Psoas muscle (tissue), 8 donors: ENCODE results near the gene MKI67. TPM values are rescaled to one million over a fixed set of nuclear protein-coding genes. Genes with fewer than 3 reads are reported as not detected.

Experiments
- ATAC-seq, 4 donors: fragments of 200-7000 bp; cut with Tn5 transposase; one replicate each; pipeline ENCODE4 v1.9.1; 2020; ENCODE audit warnings: moderate library complexity in 3 of 4, mild to moderate bottlenecking in 2 of 4
- DNase-seq, 2 donors: peaks; one replicate each; pipeline ENCODE4 v3.0.0-alpha.2; 2020
- H3K27ac ChIP-seq: fragments of 200-600 bp; one replicate; pipeline ENCODE4 v1.8.0; 2022
- H3K27me3 ChIP-seq, 3 donors: fragments of 200-600 bp in 1 of 3; one replicate each; pipeline versions ENCODE4 v1.6.1 to v1.8.0; 2013 to 2022; ENCODE audit warnings: low read length in 2 of 3, mild to moderate bottlenecking in 2 of 3, moderate library complexity in 1 of 3; ENCODE audit not compliant: insufficient read depth in 3 of 3
- H3K36me3 ChIP-seq, 2 donors: fragments of 200-600 bp in 1 of 2; one replicate each; pipeline versions ENCODE4 v1.6.1 to v1.8.0; 2013 to 2022; ENCODE audit warnings: low read depth in 1 of 2, mild to moderate bottlenecking in 1 of 2, moderate library complexity in 1 of 2; ENCODE audit not compliant: insufficient read depth in 1 of 2
- H3K4me1 ChIP-seq: fragments of 200-600 bp; one replicate; pipeline ENCODE4 v1.8.0; 2022
- H3K4me3 ChIP-seq: fragments of 200-600 bp; one replicate; pipeline ENCODE4 v1.8.0; 2022; ENCODE audit warnings: mild to moderate bottlenecking
- H3K9me3 ChIP-seq: fragments of 200-600 bp; one replicate; pipeline ENCODE4 v1.8.0; 2022
- CTCF ChIP-seq: fragments of 200-600 bp; IDR thresholded peaks from one replicate; pipeline ENCODE4 v1.8.0; 2022; ENCODE audit warnings: antibody characterized with exemption
- WGBS, 3 donors: extraction: QIAGEN DNeasy Blood & Tissue Kit; methylation state at CpG; one replicate each; pipeline versions ENCODE4 v1.1.6 to v1.1.7; 2013; 5-methylcytosine and 5-hydroxymethylcytosine counted together
- intact Hi-C, 2 donors: fragments of 100-400 bp; cut with DNase I; formaldehyde crosslinking; loops; one replicate each; pipeline versions ENCODE4 v1.11.0 to v1.14.2; 2022
- polyA plus RNA-seq, 3 donors: library from polyadenylated mRNA; stranded (reverse); fragments of 200-250 nt; gene quantifications; one replicate each; pipeline ENCODE4 v1.2.3, GENCODE V29; 2013
- total RNA-seq, 4 donors: library from RNA; stranded (reverse); fragmentation: NEBNext Ultra II Directional in 2 of 4; extraction: Animal tissue kit (Norgen Biotek cat#: 25700) in 2 of 4; gene quantifications; one replicate each; pipeline versions ENCODE4 v1.2.1 to v1.2.4, GENCODE V29; 2021 to 2023
- donor health status: healthy with polysubstance abuse.
- donor health status: DM: no; HTN: no; CAD: no; lungs with moderate emphysema.
- donor health status: Bipolar disorder and iron deficiency.
- donor health status: healthy.
- donor health status: DM: yes; HTN: yes; CAD: no.
- donor health status: DM: no; HTN: no; CAD: no.
- donor health status: DM: no; HTN: no; CAD: no.
- donor health status: DM: yes; HTN: yes; CAD: no.

The MKI67 gene
- total and polyA plus RNA-seq, 7 donors: 0.02 to 0.84 (median 0.13) TPM; not detected in 1

- intact Hi-C loops: loop anchor here in 1 of 2 donors (5.0 kb wide), 1 partner anchor 158 kb away; the partner anchor contains the start of gene PTPRE
- Histone ChIP-seq H3K9me3 (no peaks in the 10 kb centered on the region), H3K27me3 (peaks cover 0 to 11% (median 0%) of the 10 kb centered on the region in 3 donors), H3K4me3 (no peak overlapping the region), H3K27ac (peak overlapping the region; percentile 58), H3K4me1 (peaks cover 6% of the 10 kb centered on the region), H3K36me3 (no peaks in the 10 kb centered on the region)
- TF ChIP-seq CTCF: no peak
- ATAC-seq (peak; percentile 23 to 61 (median 42)), DNase-seq (no peak)
- 42 to 57% (median 47%) methylated on average over 17 of the region's 17 CpGs for whole genome bisulfite sequencing, 3 donors
Measured at GRCh38 chr10:128064970-128065580, 61.1 kb downstream of the MKI67 start.

- no peaks in the 10 kb centered on the region for H3K36me3 ChIP-seq
- ATAC-seq (peak; percentile 56 to 78 (median 70)), DNase-seq (peak; percentile 82 to 87)
- TF ChIP-seq CTCF: no peak
- peaks cover 6% of the 10 kb centered on the region for H3K4me1 ChIP-seq
- peaks cover 0 to 11% (median 0%) of the 10 kb centered on the region in 3 donors for H3K27me3 ChIP-seq
- no peak overlapping the region for H3K4me3 ChIP-seq
- intact Hi-C loops: no loop called here
- no peaks in the 10 kb centered on the region for H3K9me3 ChIP-seq
- H3K27ac ChIP-seq: peak overlapping the region; percentile 58
- WGBS, 3 donors: 43 to 61% (median 45%) methylated on average over 9 to 11 of the region's 11 CpGs
Measured at GRCh38 chr10:128064108-128064969, 61.9 kb downstream of the MKI67 start.

GRCh38 chr10:128063736-128064107, 62.5 kb downstream of the MKI67 start:
- ATAC-seq: no peak
- no peak overlapping the region for H3K4me3 ChIP-seq
- H3K36me3 ChIP-seq: no peaks in the 10 kb centered on the region
- peak overlapping the region; percentile 58 for H3K27ac ChIP-seq
- 48 to 80% (median 60%) methylated on average over 6 to 7 of the region's 7 CpGs for WGBS, 3 donors
- no peak for DNase-seq
- intact Hi-C loops: no loop called here
- peaks cover 6% of the 10 kb centered on the region for H3K4me1 ChIP-seq
- H3K27me3 ChIP-seq: peaks cover 0 to 11% (median 0%) of the 10 kb centered on the region in 3 donors
- TF ChIP-seq CTCF: no peak
- H3K9me3 ChIP-seq: no peaks in the 10 kb centered on the region

- intact Hi-C loops: no loop called here
- ATAC-seq (no peak), DNase-seq (no peak)
- H3K4me1 ChIP-seq: peaks cover 6% of the 10 kb centered on the region
- H3K36me3 ChIP-seq: no peaks in the 10 kb centered on the region
- no peaks in the 10 kb centered on the region for H3K9me3 ChIP-seq
- WGBS, 3 donors: 25 to 44% (median 33%) methylated on average over 19 of the region's 19 CpGs
- no peak for TF ChIP-seq CTCF
- H3K4me3 ChIP-seq: no peak overlapping the region
- H3K27ac ChIP-seq: peak overlapping the region; percentile 58
- peaks cover 0 to 11% (median 0%) of the 10 kb centered on the region in 3 donors for H3K27me3 ChIP-seq
Measured at GRCh38 chr10:128062881-128063563, 63.2 kb downstream of the MKI67 start.
